GM21737 (cell line): ENCODE results near the gene LHX2.

Experiments
- ATAC-seq: cut with Tn5 transposase; IDR thresholded peaks from one replicate; pipeline ENCODE4 v1.9.1; 2021; ENCODE audit warnings: mild to moderate bottlenecking, moderate library complexity; ENCODE audit not compliant: unreplicated experiment

Gene LHX2

GRCh38 chr9:124052401-124052800, 40.8 kb downstream of the LHX2 start:
- no peak for ATAC-seq

- ATAC-seq, result peak; percentile 82
Measured at GRCh38 chr9:124054582-124055227, 43.1 kb downstream of the LHX2 start.

- ATAC-seq, result no peak
Measured at GRCh38 chr9:124060844-124061605, 49.5 kb downstream of the LHX2 start.

- ATAC-seq, result no peak
Measured at GRCh38 chr9:124062172-124062571, 50.6 kb downstream of the LHX2 start.

- ATAC-seq, result no peak
Measured at GRCh38 chr9:124066783-124067577, 55.4 kb downstream of the LHX2 start.

- ATAC-seq, result no peak
Measured at GRCh38 chr9:124068251-124068650, 56.7 kb downstream of the LHX2 start.

- ATAC-seq, result no peak
Measured at GRCh38 chr9:124074746-124075145, 63.2 kb downstream of the LHX2 start.

- no peak for ATAC-seq
Measured at GRCh38 chr9:124075761-124076160, 64.2 kb downstream of the LHX2 start.

GRCh38 chr9:124077915-124078572, 66.5 kb downstream of the LHX2 start:
- no peak for ATAC-seq

GRCh38 chr9:124078641-124079040, 67.1 kb downstream of the LHX2 start:
- no peak for ATAC-seq

- no peak for ATAC-seq
Measured at GRCh38 chr9:124079176-124079925, 67.8 kb downstream of the LHX2 start.

- no peak for ATAC-seq
Measured at GRCh38 chr9:124082622-124083021, 71.1 kb downstream of the LHX2 start.
